Neutrophil (primary cell): ENCODE results near the gene ZNF550.

Source experiments
- H3K27ac ChIP-seq: fragments of 200-600 bp; sonication (generic); 2 replicates; pipeline ENCODE4 v1.5.1; 2016; ENCODE audit warnings: mild to moderate bottlenecking, moderate library complexity
- H3K27me3 ChIP-seq: fragments of 200-600 bp; sonication (generic); 2 replicates; pipeline ENCODE4 v1.6.0; 2016; ENCODE audit warnings: mild to moderate bottlenecking
- H3K36me3 ChIP-seq: fragments of 200-600 bp; sonication (generic); 2 replicates; pipeline ENCODE4 v1.5.1; 2017
- H3K4me1 ChIP-seq, 2 experiments: fragments of 200-600 bp in 1 of 2; sonication (generic) in 1 of 2; 1 replicate in 1 of 2; 2 replicates in 1 of 2; pipeline versions ENCODE4 v1.5.1 to v1.6.1; 2013 to 2016; ENCODE audit warnings: low read depth in 1 of 2, low read length in 1 of 2, mild to moderate bottlenecking in 1 of 2, moderate library complexity in 1 of 2; ENCODE audit not compliant: control insufficient read depth in 1 of 2, insufficient read depth in 1 of 2
- H3K4me3 ChIP-seq, 2 experiments: fragments of 200-600 bp in 1 of 2; sonication (generic) in 1 of 2; 1 replicate in 1 of 2; 2 replicates in 1 of 2; pipeline ENCODE4 v1.5.1; 2013 to 2016; ENCODE audit warnings: low read depth in 1 of 2, low read length in 1 of 2, mild to moderate bottlenecking in 1 of 2, moderate library complexity in 1 of 2
- H3K9me3 ChIP-seq: fragments of 200-600 bp; sonication (generic); 2 replicates; pipeline ENCODE4 v1.5.1; 2016
- CTCF ChIP-seq: fragments of 200-600 bp; sonication (generic); IDR thresholded peaks from 2 replicates; pipeline ENCODE4 v1.5.1; 2016; ENCODE audit warnings: antibody characterized with exemption

The ZNF550 gene

DNA sequence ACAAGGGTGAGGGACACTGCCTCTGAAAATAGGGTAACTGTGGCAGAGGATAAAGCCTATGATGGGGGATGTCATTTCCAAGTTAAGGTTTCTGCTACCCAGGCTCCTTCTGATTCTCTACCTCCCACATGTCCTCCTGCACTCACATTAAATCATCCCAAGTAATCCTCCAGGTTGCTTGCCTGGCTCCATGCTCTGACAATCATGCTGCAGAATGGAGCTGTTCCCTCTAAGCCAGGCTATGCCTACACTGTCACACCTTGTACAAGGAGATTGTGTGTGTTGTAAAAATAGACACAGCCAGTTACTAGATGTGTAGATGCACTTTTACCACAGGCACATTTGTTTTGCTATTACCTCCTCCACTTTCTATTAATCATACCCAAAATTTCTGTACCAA, 11.0 kb upstream of the ZNF550 start:
- no peaks in the 10 kb centered on the region for H3K27me3 ChIP-seq
- no peak for TF ChIP-seq CTCF
- H3K4me3 ChIP-seq = no peak overlapping the region
- H3K4me1 ChIP-seq = no peaks in the 10 kb centered on the region
- peaks cover 76% of the 10 kb centered on the region for H3K9me3 ChIP-seq
- peaks cover 7% of the 10 kb centered on the region for H3K36me3 ChIP-seq
- no peak overlapping the region for H3K27ac ChIP-seq

- H3K36me3 ChIP-seq = no peaks in the 10 kb centered on the region
- H3K4me3 ChIP-seq = no peak overlapping the region
- H3K9me3 ChIP-seq = peaks cover 57% of the 10 kb centered on the region
- no peak overlapping the region for H3K27ac ChIP-seq
- H3K4me1 ChIP-seq = no peaks in the 10 kb centered on the region
- no peak for TF ChIP-seq CTCF
- H3K27me3 ChIP-seq = no peaks in the 10 kb centered on the region
Measured at GRCh38 chr19:57566396-57567265, 7.0 kb upstream of the ZNF550 start.

DNA sequence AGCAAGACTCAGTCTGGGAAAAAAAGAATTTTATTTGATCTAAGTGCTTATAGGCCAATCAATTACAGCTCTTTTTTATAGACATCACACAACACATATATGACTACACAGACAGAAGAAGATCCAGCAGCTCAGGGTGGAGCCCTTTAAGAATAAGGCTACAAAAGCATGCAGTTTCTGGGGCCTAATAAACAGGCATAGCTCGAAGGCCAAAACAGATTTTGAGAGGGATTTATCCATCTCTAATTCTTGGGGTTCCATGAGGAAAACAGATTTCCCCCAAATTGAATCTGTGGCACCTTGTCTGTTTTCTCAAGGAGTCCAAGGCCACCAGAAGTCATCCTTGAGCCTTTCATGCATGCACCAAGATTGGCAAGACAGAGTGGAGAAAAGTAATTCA, 3.9 kb upstream of the ZNF550 start:
- no peak overlapping the region for H3K27ac ChIP-seq
- H3K4me3 ChIP-seq = no peak overlapping the region
- no peak for TF ChIP-seq CTCF
- no peaks in the 10 kb centered on the region for H3K36me3 ChIP-seq
- H3K27me3 ChIP-seq = no peaks in the 10 kb centered on the region
- peaks cover 54% of the 10 kb centered on the region for H3K9me3 ChIP-seq
- H3K4me1 ChIP-seq = peaks cover 15 to 16% of the 10 kb centered on the region in 2 experiments

GRCh38 chr19:57560049-57560491, 407 bp upstream of the ZNF550 start:
- no peaks in the 10 kb centered on the region for H3K27me3 ChIP-seq
- peaks cover 23% of the 10 kb centered on the region for H3K9me3 ChIP-seq
- H3K27ac ChIP-seq = no peak overlapping the region
- H3K4me3 ChIP-seq = peak overlapping the region; percentile 64 to 72
- TF ChIP-seq CTCF = no peak
- H3K36me3 ChIP-seq = no peaks in the 10 kb centered on the region
- H3K4me1 ChIP-seq = peaks cover 15 to 16% of the 10 kb centered on the region in 2 experiments

DNA sequence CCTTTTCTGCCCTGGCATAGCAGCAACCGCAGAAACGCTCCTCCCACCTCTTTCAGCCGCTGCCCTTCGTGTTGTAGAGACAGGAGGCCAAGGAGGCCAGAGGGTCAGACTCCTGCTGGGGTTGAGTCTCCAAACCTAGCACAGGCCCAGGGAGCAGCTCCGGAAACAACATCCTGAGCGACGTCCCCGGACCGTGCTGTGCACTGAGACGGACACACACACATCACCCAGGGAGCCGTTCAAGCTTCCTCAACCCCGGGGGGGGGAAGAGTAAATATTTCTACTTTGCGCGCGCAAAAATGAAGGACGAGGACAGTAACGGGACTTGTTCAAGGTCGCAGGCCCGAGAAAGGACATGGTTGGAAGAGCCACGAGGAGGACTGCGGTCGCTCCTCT, 657 bp downstream of the ZNF550 start:
- no peak overlapping the region for H3K27ac ChIP-seq
- H3K4me1 ChIP-seq = peaks cover 15 to 16% of the 10 kb centered on the region in 2 experiments

More for the DNA sequence above, 657 bp downstream of the ZNF550 start:
- Histone ChIP-seq H3K27me3 (no peaks in the 10 kb centered on the region), H3K9me3 (peaks cover 17% of the 10 kb centered on the region), H3K36me3 (no peaks in the 10 kb centered on the region), H3K4me3 (peak overlapping the region; percentile 64 to 72)
- TF ChIP-seq CTCF = no peak
